ENCODE results near the gene RICTOR.

The RICTOR gene

DNA sequence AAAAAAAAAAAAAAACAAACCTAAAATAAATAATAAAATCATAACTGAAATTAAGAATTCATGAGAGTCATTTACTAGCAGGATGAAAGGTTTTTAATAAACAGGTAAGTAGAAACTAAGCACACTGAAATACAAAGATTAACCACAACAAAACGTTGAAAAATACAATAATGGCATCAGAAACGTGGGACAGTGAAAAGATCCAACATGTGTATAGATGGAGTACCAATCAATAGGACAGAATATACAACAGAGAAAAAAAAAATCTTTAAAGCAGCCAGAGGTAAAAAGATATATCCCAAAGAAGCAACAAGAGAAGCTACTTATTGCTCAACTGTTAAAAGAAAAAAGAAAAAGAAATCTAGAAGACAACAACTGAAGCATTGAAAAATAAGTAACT is 75.2 kb downstream of the RICTOR start:
- TF ChIP-seq ISL1 (CRISPR knock-in tag; IDR thresholded peaks at IDR 0.05) (no peak), GLIS3 (CRISPR knock-in tag; IDR thresholded peaks at IDR 0.05) (no peak), ESRRG (CRISPR knock-in tag; IDR thresholded peaks at IDR 0.05) (no peak), ARNTL (CRISPR knock-in tag; IDR thresholded peaks at IDR 0.05; ENCODE audit: borderline replicate concordance, low read depth) (no peak), PPARA (CRISPR knock-in tag; IDR thresholded peaks at IDR 0.05; ENCODE audit: borderline replicate concordance) (no peak), CSDC2 (CRISPR knock-in tag; IDR thresholded peaks at IDR 0.05) (no peak), PATZ1 (CRISPR knock-in tag; IDR thresholded peaks at IDR 0.05; ENCODE audit: borderline replicate concordance) (no peak), CREB5 (CRISPR knock-in tag; IDR thresholded peaks at IDR 0.05; ENCODE audit: low read depth) (no peak), OSR1 (CRISPR knock-in tag; IDR thresholded peaks at IDR 0.05) (no peak), POU6F1 (CRISPR knock-in tag; IDR thresholded peaks at IDR 0.05; ENCODE audit: borderline replicate concordance, low read depth) (no peak), ZNF70 (CRISPR knock-in tag; IDR thresholded peaks at IDR 0.05) (no peak), ZC3H10 (CRISPR knock-in tag; IDR thresholded peaks at IDR 0.05) (no peak), ZNF565 (CRISPR knock-in tag; conservative IDR thresholded peaks at IDR 0.05; ENCODE audit: low read depth) (no peak), ZFP30 (CRISPR knock-in tag; IDR thresholded peaks at IDR 0.05) (no peak), TOX (CRISPR knock-in tag; IDR thresholded peaks at IDR 0.05; ENCODE audit: borderline replicate concordance) (no peak), RARB (CRISPR knock-in tag; IDR thresholded peaks at IDR 0.05) (no peak)
- TF ChIP-seq, protein P1, sequence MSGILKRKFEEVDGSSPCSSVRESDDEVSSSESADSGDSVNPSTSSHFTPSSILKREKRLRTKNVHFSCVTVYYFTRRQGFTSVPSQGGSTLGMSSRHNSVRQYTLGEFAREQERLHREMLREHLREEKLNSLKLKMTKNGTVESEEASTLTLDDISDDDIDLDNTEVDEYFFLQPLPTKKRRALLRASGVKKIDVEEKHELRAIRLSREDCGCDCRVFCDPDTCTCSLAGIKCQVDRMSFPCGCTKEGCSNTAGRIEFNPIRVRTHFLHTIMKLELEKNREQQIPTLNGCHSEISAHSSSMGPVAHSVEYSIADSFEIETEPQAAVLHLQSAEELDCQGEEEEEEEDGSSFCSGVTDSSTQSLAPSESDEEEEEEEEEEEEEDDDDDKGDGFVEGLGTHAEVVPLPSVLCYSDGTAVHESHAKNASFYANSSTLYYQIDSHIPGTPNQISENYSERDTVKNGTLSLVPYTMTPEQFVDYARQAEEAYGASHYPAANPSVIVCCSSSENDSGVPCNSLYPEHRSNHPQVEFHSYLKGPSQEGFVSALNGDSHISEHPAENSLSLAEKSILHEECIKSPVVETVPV (CRISPR knock-in tag; IDR thresholded peaks at IDR 0.05) = no peak
- TF ChIP-seq, protein P2, sequence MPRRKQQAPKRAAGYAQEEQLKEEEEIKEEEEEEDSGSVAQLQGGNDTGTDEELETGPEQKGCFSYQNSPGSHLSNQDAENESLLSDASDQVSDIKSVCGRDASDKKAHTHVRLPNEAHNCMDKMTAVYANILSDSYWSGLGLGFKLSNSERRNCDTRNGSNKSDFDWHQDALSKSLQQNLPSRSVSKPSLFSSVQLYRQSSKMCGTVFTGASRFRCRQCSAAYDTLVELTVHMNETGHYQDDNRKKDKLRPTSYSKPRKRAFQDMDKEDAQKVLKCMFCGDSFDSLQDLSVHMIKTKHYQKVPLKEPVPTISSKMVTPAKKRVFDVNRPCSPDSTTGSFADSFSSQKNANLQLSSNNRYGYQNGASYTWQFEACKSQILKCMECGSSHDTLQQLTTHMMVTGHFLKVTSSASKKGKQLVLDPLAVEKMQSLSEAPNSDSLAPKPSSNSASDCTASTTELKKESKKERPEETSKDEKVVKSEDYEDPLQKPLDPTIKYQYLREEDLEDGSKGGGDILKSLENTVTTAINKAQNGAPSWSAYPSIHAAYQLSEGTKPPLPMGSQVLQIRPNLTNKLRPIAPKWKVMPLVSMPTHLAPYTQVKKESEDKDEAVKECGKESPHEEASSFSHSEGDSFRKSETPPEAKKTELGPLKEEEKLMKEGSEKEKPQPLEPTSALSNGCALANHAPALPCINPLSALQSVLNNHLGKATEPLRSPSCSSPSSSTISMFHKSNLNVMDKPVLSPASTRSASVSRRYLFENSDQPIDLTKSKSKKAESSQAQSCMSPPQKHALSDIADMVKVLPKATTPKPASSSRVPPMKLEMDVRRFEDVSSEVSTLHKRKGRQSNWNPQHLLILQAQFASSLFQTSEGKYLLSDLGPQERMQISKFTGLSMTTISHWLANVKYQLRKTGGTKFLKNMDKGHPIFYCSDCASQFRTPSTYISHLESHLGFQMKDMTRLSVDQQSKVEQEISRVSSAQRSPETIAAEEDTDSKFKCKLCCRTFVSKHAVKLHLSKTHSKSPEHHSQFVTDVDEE (CRISPR knock-in tag; IDR thresholded peaks at IDR 0.05) = no peak
- ATAC-seq = no peak

GRCh38 chr5:38997591-38997990 is 76.6 kb downstream of the RICTOR start:
- no peak; the same call in 2 of the 3 replicates for ATAC-seq
- TF ChIP-seq ZFP3 (CRISPR knock-in tag; IDR thresholded peaks at IDR 0.05) (no peak), CREB5 (CRISPR knock-in tag; IDR thresholded peaks at IDR 0.05; ENCODE audit: low read depth) (no peak), ZNF8 (CRISPR knock-in tag; IDR thresholded peaks at IDR 0.05) (no peak), TCF4 (CRISPR knock-in tag; IDR thresholded peaks at IDR 0.05; ENCODE audit: borderline replicate concordance) (no peak), PPARA (CRISPR knock-in tag; IDR thresholded peaks at IDR 0.05; ENCODE audit: borderline replicate concordance) (no peak), ZNF565 (CRISPR knock-in tag; conservative IDR thresholded peaks at IDR 0.05; ENCODE audit: low read depth) (no peak), SNAI2 (CRISPR knock-in tag; IDR thresholded peaks at IDR 0.05) (no peak), TOX (CRISPR knock-in tag; IDR thresholded peaks at IDR 0.05; ENCODE audit: borderline replicate concordance) (no peak), RARB (CRISPR knock-in tag; IDR thresholded peaks at IDR 0.05) (no peak), ZNF70 (CRISPR knock-in tag; IDR thresholded peaks at IDR 0.05) (no peak), ARNTL (CRISPR knock-in tag; IDR thresholded peaks at IDR 0.05; ENCODE audit: borderline replicate concordance, low read depth) (no peak), POU6F1 (CRISPR knock-in tag; IDR thresholded peaks at IDR 0.05; ENCODE audit: borderline replicate concordance, low read depth) (no peak), ZC3H10 (CRISPR knock-in tag; IDR thresholded peaks at IDR 0.05) (no peak)
- TF ChIP-seq, protein P2 (CRISPR knock-in tag; IDR thresholded peaks at IDR 0.05) = no peak
- TF ChIP-seq, protein P1 (CRISPR knock-in tag; IDR thresholded peaks at IDR 0.05) = no peak

All from SK-N-SH treated with all-trans-retinoic acid at 6 μM for 48 hours (cell line).